Effector CD8-positive, alpha-beta T cell (primary cell): Measurements from ENCODE around the gene CILP.

Experiments
- DNase-seq: peaks from one replicate; lab custom pipeline; 2025; lab: John Stamatoyannopoulos, UW

Gene CILP

GRCh38 chr15:65146438-65146837 is 64.8 kb downstream of the CILP start:
- DNase-seq, result no peak
